Natural killer cell treated with Interleukin-12 subunit alpha and Interleukin-12 subunit beta and Interleukin-15 and Interleukin-18, amount 100 ng/mL, for 72 hours (primary cell): Measurements from ENCODE around the gene BDKRB2. TPM values are rescaled to one million over a fixed set of nuclear protein-coding genes. Genes with fewer than 3 reads are reported as not detected.

ENCODE experiments used
- ATAC-seq, 2 donors: fragments of 150-1000 bp; cut with Tn5 transposase in 1 of 2; sonication (Bioruptor Pico), chemical (Tn5 transposase) in 1 of 2; 2 replicates each; pipeline ENCODE4 v1.10.0; 2021
- DNase-seq: peaks from one replicate; pipeline ENCODE4 v3.0.0; 2022; ENCODE audit warnings: low spot score
- H3K27ac Mint-ChIP-seq, 2 donors: 1 replicate in 1 of 2; 2 replicates in 1 of 2; pipeline ENCODE4 v1.8.0; 2022; ENCODE audit warnings: mixed read lengths in 2 of 2, mild to moderate bottlenecking in 1 of 2, moderate library complexity in 1 of 2
- H3K27me3 Mint-ChIP-seq, 2 donors: 1 replicate in 1 of 2; 2 replicates in 1 of 2; pipeline ENCODE4 v1.8.0; 2022; ENCODE audit warnings: mixed read lengths in 2 of 2
- H3K36me3 Mint-ChIP-seq: one replicate; pipeline ENCODE4 v1.8.0; 2022; ENCODE audit warnings: mixed read lengths
- H3K4me1 Mint-ChIP-seq, 2 donors: 1 replicate in 1 of 2; 2 replicates in 1 of 2; pipeline ENCODE4 v1.8.0; 2022; ENCODE audit warnings: low read depth in 2 of 2, mixed read lengths in 2 of 2, mild to moderate bottlenecking in 1 of 2
- H3K4me3 Mint-ChIP-seq: one replicate; pipeline ENCODE4 v1.8.0; 2022; ENCODE audit warnings: mixed read lengths
- H3K9me3 Mint-ChIP-seq: 2 replicates; pipeline ENCODE4 v1.8.0; 2022; ENCODE audit warnings: mixed read lengths
- total RNA-seq, 2 donors: library from RNA; stranded (reverse); gene quantifications; one replicate each; pipeline ENCODE4 v1.2.3, GENCODE V29; 2022

BDKRB2 gene
- total RNA-seq, 2 donors from 2014 or later = not detected

DNA sequence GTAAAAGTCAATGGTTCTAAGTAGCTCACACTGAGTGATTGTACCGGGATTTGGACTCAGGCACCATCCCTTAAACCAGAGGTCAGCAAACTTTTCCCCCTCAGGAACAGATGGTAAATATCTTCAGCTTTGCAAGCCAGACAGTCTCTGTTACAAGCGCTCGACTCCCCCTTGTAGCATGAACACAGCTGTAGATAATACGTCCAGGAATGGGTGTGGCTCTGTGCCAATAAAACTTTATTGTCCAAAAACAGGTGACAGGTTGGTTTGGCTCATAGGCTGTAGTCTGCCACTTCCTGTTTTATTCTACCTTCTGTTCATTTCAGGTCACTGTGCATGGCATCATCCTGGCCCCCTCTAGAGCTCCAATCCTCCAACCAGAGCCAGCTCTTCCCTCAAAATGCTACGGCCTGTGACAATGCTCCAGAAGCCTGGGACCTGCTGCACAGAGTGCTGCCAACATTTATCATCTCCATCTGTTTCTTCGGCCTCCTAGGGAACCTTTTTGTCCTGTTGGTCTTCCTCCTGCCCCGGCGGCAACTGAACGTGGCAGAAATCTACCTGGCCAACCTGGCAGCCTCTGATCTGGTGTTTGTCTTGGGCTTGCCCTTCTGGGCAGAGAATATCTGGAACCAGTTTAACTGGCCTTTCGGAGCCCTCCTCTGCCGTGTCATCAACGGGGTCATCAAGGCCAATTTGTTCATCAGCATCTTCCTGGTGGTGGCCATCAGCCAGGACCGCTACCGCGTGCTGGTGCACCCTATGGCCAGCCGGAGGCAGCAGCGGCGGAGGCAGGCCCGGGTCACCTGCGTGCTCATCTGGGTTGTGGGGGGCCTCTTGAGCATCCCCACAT, 58.9 kb downstream of the BDKRB2 start:
- ATAC-seq = no peak
- H3K4me1 Mint-ChIP-seq = peaks cover 0 to 3% of the 10 kb centered on the region in 2 donors

GRCh38 chr14:96264200-96264553, 59.5 kb downstream of the BDKRB2 start:
- ATAC-seq = no peak
- H3K4me1 Mint-ChIP-seq = peaks cover 0 to 3% of the 10 kb centered on the region in 2 donors
- no peak overlapping the region for H3K27ac Mint-ChIP-seq
- H3K36me3 Mint-ChIP-seq = no peaks in the 10 kb centered on the region
- DNase-seq = no peak
- no peaks in the 10 kb centered on the region for H3K9me3 Mint-ChIP-seq
- H3K27me3 Mint-ChIP-seq = peaks cover 14 to 28% of the 10 kb centered on the region in 2 donors
- no peak overlapping the region for H3K4me3 Mint-ChIP-seq

More for the DNA sequence above, 58.9 kb downstream of the BDKRB2 start:
- Mint-ChIP-seq H3K27me3 (peaks cover 14 to 28% of the 10 kb centered on the region in 2 donors), H3K9me3 (no peaks in the 10 kb centered on the region), H3K4me3 (no peak overlapping the region), H3K27ac (no peak overlapping the region), H3K36me3 (no peaks in the 10 kb centered on the region)
- no peak for DNase-seq

DNA sequence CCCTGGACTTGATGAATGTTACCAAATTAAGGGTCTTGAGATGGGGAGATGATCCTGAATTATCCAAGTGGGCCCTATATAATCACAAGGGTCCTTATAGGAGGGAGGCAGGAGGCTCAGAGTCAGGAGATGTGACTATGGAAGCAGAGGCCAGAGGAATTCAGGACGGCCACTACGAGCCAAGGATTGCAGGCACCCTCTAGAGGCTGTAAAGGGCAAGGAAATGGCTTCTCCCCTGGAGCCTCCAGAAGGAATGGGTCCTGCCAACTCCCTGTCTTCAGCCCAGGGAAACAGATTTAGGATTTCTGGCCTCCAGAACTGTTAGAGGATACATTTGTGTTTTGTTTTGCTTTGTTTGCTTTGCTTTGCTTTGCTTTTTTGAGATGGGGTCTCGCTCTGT, 60.2 kb downstream of the BDKRB2 start:
- Mint-ChIP-seq H3K27ac (no peak overlapping the region), H3K4me1 (peaks cover 0 to 3% of the 10 kb centered on the region in 2 donors), H3K27me3 (peaks cover 14 to 28% of the 10 kb centered on the region in 2 donors), H3K4me3 (no peak overlapping the region), H3K9me3 (no peaks in the 10 kb centered on the region), H3K36me3 (no peaks in the 10 kb centered on the region)
- ATAC-seq (no peak), DNase-seq (no peak)

- ATAC-seq = no peak
- no peak for DNase-seq
- Mint-ChIP-seq H3K4me3 (no peak overlapping the region), H3K4me1 (peaks cover 0 to 3% of the 10 kb centered on the region in 2 donors), H3K27ac (no peak overlapping the region), H3K27me3 (peaks cover 13 to 25% of the 10 kb centered on the region in 2 donors), H3K36me3 (no peaks in the 10 kb centered on the region), H3K9me3 (no peaks in the 10 kb centered on the region)
Measured at GRCh38 chr14:96265383-96266095, 60.9 kb downstream of the BDKRB2 start.

- Mint-ChIP-seq H3K36me3 (no peaks in the 10 kb centered on the region), H3K4me1 (peaks cover 0 to 3% of the 10 kb centered on the region in 2 donors), H3K27ac (no peak overlapping the region), H3K4me3 (no peak overlapping the region), H3K27me3 (peaks cover 6 to 16% of the 10 kb centered on the region in 2 donors), H3K9me3 (no peaks in the 10 kb centered on the region)
- ATAC-seq = no peak
- no peak for DNase-seq
Measured at GRCh38 chr14:96267336-96267735, 62.7 kb downstream of the BDKRB2 start.

DNA sequence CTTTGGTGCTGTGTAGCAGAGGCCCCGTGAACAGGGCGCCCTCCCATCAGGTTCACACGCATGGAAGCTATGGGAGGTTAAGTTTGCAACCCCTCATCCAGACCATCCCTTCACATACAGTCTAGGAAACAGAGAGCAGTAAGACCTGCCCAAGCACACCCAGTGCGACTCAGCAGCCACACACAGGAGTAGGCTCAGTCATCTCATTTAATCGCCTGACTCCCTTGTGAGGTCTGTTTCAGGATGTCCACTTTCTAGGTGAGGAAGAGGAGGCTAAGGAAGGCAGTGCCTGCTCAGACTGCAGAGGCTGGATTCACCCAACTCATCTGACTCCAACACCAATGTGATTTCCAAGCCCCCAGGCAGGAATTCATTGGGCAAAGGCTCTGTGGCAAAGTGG, 63.3 kb downstream of the BDKRB2 start:
- no peak overlapping the region for H3K4me3 Mint-ChIP-seq
- peaks cover 4 to 16% of the 10 kb centered on the region in 2 donors for H3K27me3 Mint-ChIP-seq
- no peak for DNase-seq
- no peaks in the 10 kb centered on the region for H3K36me3 Mint-ChIP-seq
- no peaks in the 10 kb centered on the region for H3K9me3 Mint-ChIP-seq
- peak in 1 of 2 donors; percentile 22 for ATAC-seq
- peaks cover 0 to 3% of the 10 kb centered on the region in 2 donors for H3K4me1 Mint-ChIP-seq
- no peak overlapping the region for H3K27ac Mint-ChIP-seq

DNA sequence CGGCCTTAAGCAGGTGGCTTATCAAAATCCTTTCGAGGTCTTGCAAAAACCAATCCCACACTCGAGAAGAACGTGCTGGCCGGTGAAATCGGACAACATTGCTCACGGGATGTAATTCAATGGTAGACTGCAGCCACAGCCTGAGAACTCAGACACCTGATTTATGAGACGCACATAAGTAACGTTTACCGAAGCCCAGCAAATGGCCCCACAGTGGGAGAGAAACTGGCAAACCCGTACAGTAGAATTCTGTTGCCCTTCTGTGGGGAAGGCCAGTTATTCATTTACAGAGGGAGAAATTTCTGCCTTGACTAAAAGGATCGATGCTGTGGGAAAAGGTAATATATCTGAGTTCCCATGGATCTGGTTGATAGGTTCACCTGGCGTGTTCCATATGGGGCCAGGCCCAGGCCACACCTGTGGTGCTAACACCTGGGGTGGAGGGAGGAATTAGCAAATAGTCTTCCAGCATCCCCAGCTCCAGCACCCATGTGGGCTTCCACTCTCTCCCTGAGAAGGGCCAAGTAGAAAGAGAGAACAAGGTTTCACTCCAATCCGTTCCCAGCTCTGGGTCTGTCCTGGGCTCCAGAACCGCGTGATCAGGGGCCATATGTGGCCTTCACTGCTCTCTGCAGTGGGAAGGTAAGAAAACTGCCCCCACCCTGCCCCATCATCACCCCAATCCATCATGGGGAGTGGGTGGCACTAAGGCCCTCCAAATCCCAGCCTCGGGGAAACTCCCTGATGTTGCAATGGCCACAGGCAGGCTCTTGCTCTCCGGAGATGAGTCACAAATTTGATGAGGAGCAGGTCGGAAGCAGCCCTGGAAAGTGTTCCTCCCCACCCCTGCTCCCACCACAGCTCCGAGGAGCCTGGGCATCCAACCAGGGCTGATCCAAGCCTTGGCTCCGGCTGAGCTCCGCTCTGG, 64.1 kb downstream of the BDKRB2 start:
- Mint-ChIP-seq H3K9me3 (no peaks in the 10 kb centered on the region), H3K4me1 (peaks cover 0 to 3% of the 10 kb centered on the region in 2 donors), H3K36me3 (no peaks in the 10 kb centered on the region), H3K27me3 (peaks cover 4 to 16% of the 10 kb centered on the region in 2 donors), H3K4me3 (no peak overlapping the region), H3K27ac (no peak overlapping the region)
- DNase-seq = no peak
- no peak for ATAC-seq

DNA sequence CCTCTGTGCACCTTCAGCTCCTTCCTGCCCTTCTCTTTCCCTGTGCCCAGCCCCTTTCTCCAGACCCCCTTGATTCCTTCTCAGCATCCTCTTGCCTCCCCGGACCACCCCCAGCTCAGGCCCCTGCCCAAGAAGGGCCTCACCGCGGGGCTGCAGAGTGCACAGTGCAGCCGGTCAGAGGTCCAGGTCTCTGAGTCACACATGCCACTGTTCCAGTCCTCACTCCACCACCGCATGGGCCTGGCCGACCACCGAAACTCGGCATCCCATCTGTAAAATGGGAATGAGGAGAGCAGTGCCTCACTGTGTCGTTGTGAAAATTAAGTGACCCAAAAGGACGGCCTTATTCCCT, 64.7 kb downstream of the BDKRB2 start:
- Mint-ChIP-seq H3K36me3 (no peaks in the 10 kb centered on the region), H3K27ac (no peak overlapping the region)

GRCh38 chr14:96270565-96271420, 66.2 kb downstream of the BDKRB2 start:
- no peaks in the 10 kb centered on the region for H3K36me3 Mint-ChIP-seq
- no peak overlapping the region for H3K4me3 Mint-ChIP-seq
- H3K27me3 Mint-ChIP-seq = peaks cover 6 to 14% of the 10 kb centered on the region in 2 donors
- no peak for ATAC-seq
- H3K27ac Mint-ChIP-seq = no peak overlapping the region
- no peaks in the 10 kb centered on the region for H3K9me3 Mint-ChIP-seq
- DNase-seq = no peak
- peaks cover 0 to 6% of the 10 kb centered on the region in 2 donors for H3K4me1 Mint-ChIP-seq

More for the DNA sequence above, 64.7 kb downstream of the BDKRB2 start:
- H3K4me3 Mint-ChIP-seq = no peak overlapping the region
- H3K4me1 Mint-ChIP-seq = peaks cover 0 to 6% of the 10 kb centered on the region in 2 donors
- DNase-seq = no peak
- ATAC-seq = no peak
- H3K9me3 Mint-ChIP-seq = no peaks in the 10 kb centered on the region
- H3K27me3 Mint-ChIP-seq = peaks cover 6 to 16% of the 10 kb centered on the region in 2 donors

GRCh38 chr14:96271421-96271762, 66.8 kb downstream of the BDKRB2 start:
- H3K36me3 Mint-ChIP-seq = no peaks in the 10 kb centered on the region
- peaks cover 0 to 6% of the 10 kb centered on the region in 2 donors for H3K4me1 Mint-ChIP-seq
- H3K9me3 Mint-ChIP-seq = no peaks in the 10 kb centered on the region
- no peak overlapping the region for H3K4me3 Mint-ChIP-seq
- peaks cover 6 to 8% of the 10 kb centered on the region in 2 donors for H3K27me3 Mint-ChIP-seq
- DNase-seq (no peak), ATAC-seq (no peak)
- H3K27ac Mint-ChIP-seq = no peak overlapping the region

DNA sequence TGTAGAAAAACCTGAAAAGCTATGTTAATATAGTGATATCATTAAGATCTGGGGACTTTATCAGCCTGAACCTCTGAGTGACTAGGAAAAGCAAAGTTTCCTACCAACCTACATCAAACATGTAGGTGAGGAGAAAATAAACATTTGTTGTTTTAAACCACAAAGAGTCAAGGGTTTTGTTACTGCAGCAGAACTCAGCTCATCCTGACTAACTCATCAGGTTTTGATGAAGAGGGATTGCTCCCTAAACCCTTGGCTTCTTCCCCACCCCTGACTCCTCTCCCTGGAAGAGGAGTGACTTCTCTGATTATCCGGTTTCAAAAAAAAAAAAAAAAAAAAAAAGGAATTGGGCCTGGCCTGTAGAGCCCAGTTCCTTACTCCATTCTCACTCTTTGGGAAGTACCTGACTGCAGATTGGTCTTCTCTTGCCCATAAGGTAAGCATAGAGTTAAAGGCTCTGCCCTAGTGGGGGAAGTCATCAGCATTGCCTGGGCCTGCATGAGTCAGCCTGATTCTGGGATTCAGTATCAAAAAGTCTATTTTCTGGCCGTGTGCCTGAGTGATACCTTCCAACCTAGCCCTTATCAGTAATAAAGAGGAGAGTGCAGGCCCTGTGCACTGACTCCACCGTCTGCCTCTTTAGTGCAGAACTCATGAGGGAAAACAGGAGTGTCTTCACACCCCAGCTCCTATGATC, 68.3 kb downstream of the BDKRB2 start:
- Mint-ChIP-seq H3K4me1 (peaks cover 0 to 3% of the 10 kb centered on the region in 2 donors), H3K36me3 (no peaks in the 10 kb centered on the region), H3K27me3 (peaks cover 0 to 2% of the 10 kb centered on the region in 2 donors), H3K27ac (no peak overlapping the region), H3K4me3 (no peak overlapping the region), H3K9me3 (no peaks in the 10 kb centered on the region)
- ATAC-seq (no peak), DNase-seq (no peak)

GRCh38 chr14:96273629-96274028, 69.0 kb downstream of the BDKRB2 start:
- DNase-seq = no peak
- ATAC-seq = no peak
- Mint-ChIP-seq H3K4me1 (peaks cover 0 to 3% of the 10 kb centered on the region in 2 donors), H3K27ac (no peak overlapping the region), H3K4me3 (no peak overlapping the region), H3K9me3 (no peaks in the 10 kb centered on the region), H3K36me3 (no peaks in the 10 kb centered on the region), H3K27me3 (peaks cover 0 to 2% of the 10 kb centered on the region in 2 donors)
